Vagina (tissue), 2 donors: ENCODE results near the gene CCDC9B.

ENCODE experiments used
- POLR2A ChIP-seq, 2 donors: fragments of 450-650 bp; IDR thresholded peaks; one replicate each; pipeline ENCODE4 v1.6.1; 2017; ENCODE audit warnings: antibody characterized with exemption in 2 of 2, mild to moderate bottlenecking in 2 of 2, moderate library complexity in 2 of 2
- POLR2AphosphoS5 ChIP-seq, 2 donors: sonication (generic); formaldehyde crosslinking; IDR thresholded peaks; one replicate each; pipeline ENCODE4 v1.9.0; 2017; ENCODE audit warnings: antibody characterized with exemption in 2 of 2, mild to moderate bottlenecking in 2 of 2, low read depth in 1 of 2; ENCODE audit not compliant: insufficient read depth in 1 of 2

GRCh38 chr15:40290545-40290917 lies 50.2 kb downstream of the CCDC9B start:
- TF ChIP-seq POLR2AphosphoS5 (IDR thresholded peaks at IDR 0.05; ENCODE audit: insufficient read depth in 1 of 2, low read depth in 1 of 2) (no peak), POLR2A (IDR thresholded peaks at IDR 0.05) (no peak)
